ENCODE measurements around the gene ZBTB25. TPM values are rescaled to one million over a fixed set of nuclear protein-coding genes. Genes with fewer than 3 reads are reported as not detected.

Gene ZBTB25
- total RNA-seq, 6 experiments from 2014 or later = 5.7 to 8.2 (median 7.1) TPM

DNA sequence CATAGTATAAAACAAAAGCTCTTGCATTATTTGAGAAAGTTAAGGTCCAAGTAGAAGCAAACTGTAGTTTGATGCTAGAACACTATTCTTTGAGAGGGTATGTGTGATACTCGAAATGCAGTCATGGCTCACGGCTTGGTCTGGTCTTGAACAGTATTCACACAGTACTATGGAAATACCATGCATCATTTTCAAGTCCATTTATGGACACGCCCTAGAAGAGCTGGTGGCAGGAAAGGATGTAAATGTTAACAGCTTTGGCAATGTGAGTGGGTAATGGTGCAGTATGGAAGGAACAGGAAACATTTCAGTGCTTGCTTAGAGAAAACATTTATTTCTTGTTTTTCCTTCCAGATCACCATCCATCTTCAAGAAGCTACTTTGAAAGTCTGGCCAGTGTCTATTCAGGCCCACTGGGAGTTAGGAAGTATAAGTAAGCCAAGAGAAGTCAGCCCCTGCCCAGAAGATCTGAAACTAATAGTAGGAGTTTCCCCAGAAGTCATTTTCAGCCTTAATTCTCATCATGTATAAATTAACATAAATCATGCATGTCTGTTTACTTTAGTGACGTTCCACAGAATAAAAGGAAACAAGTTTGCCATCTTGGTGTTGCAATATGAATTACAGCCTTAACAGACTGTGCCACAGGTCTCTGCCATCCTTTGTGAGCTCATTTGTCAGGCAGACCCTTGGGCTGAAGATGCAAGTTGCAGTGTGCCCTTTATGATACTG, 44.1 kb downstream of the ZBTB25 start:
- no peaks in the 10 kb centered on the region for H3K9me3 Mint-ChIP-seq

DNA sequence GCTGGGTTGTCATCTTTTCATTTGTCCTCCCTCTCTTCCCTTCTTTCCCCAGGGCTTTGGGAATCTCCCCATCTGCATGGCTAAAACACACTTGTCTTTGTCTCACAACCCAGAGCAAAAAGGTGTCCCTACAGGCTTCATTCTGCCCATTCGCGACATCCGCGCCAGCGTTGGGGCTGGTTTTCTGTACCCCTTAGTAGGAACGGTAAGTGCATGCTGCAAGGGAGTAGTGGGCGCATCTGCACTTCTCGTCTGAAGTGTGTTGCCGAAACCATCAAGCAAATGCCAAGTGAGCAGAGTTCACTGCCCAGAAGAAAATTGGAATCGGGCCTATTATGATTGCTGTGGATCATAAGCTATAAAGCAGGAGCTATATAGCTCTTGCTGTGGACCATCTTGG, 49.0 kb downstream of the ZBTB25 start:
- DNase-seq = no peak
- Mint-ChIP-seq H3K27ac (no peak overlapping the region), H3K4me3 (no peak overlapping the region), H3K9me3 (no peaks in the 10 kb centered on the region), H3K36me3 (ENCODE audit: low read depth) (peaks cover 17% of the 10 kb centered on the region), H3K4me1 (ENCODE audit: low read depth) (no peaks in the 10 kb centered on the region), H3K27me3 (ENCODE audit: insufficient read depth) (no peaks in the 10 kb centered on the region)
- TF ChIP-seq, protein P1, sequence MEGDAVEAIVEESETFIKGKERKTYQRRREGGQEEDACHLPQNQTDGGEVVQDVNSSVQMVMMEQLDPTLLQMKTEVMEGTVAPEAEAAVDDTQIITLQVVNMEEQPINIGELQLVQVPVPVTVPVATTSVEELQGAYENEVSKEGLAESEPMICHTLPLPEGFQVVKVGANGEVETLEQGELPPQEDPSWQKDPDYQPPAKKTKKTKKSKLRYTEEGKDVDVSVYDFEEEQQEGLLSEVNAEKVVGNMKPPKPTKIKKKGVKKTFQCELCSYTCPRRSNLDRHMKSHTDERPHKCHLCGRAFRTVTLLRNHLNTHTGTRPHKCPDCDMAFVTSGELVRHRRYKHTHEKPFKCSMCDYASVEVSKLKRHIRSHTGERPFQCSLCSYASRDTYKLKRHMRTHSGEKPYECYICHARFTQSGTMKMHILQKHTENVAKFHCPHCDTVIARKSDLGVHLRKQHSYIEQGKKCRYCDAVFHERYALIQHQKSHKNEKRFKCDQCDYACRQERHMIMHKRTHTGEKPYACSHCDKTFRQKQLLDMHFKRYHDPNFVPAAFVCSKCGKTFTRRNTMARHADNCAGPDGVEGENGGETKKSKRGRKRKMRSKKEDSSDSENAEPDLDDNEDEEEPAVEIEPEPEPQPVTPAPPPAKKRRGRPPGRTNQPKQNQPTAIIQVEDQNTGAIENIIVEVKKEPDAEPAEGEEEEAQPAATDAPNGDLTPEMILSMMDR (IDR thresholded peaks at IDR 0.05) = no peak

More for the DNA sequence above, 44.1 kb downstream of the ZBTB25 start:
- Mint-ChIP-seq H3K27ac (no peak overlapping the region), H3K27me3 (ENCODE audit: insufficient read depth) (no peaks in the 10 kb centered on the region), H3K4me3 (no peak overlapping the region), H3K4me1 (ENCODE audit: low read depth) (peaks cover 5% of the 10 kb centered on the region; the same call in 1 of the 2 replicates), H3K36me3 (ENCODE audit: low read depth) (peaks cover 11% of the 10 kb centered on the region)
- DNase-seq = no peak
- TF ChIP-seq, protein P1 (IDR thresholded peaks at IDR 0.05) = no peak

DNA sequence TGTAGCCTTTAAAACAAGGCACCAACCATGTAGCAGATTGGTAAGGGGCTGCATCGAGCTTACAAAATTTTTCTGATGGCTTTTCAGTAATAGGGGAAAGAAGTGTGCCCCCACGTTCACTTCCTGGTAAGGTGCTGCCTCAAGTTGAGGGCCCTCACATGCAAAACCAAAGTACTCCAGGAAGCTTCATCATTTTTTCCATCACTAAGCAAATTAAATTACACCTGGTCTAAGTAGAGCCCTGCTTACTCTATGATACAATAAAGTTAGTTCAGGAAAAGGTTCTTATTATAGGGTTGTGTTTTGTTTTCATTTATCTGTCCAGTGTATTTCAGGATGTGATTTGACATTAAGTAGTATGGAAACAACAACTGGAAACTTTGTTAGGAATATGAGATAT, 53.4 kb downstream of the ZBTB25 start:
- Mint-ChIP-seq H3K4me1 (ENCODE audit: low read depth) (peaks cover 6% of the 10 kb centered on the region), H3K9me3 (no peaks in the 10 kb centered on the region), H3K27ac (no peak overlapping the region), H3K36me3 (ENCODE audit: low read depth) (peaks cover 12% of the 10 kb centered on the region), H3K4me3 (no peak overlapping the region), H3K27me3 (ENCODE audit: insufficient read depth) (no peaks in the 10 kb centered on the region)
- TF ChIP-seq, protein P1 (IDR thresholded peaks at IDR 0.05) = no peak
- no peak for DNase-seq

DNA sequence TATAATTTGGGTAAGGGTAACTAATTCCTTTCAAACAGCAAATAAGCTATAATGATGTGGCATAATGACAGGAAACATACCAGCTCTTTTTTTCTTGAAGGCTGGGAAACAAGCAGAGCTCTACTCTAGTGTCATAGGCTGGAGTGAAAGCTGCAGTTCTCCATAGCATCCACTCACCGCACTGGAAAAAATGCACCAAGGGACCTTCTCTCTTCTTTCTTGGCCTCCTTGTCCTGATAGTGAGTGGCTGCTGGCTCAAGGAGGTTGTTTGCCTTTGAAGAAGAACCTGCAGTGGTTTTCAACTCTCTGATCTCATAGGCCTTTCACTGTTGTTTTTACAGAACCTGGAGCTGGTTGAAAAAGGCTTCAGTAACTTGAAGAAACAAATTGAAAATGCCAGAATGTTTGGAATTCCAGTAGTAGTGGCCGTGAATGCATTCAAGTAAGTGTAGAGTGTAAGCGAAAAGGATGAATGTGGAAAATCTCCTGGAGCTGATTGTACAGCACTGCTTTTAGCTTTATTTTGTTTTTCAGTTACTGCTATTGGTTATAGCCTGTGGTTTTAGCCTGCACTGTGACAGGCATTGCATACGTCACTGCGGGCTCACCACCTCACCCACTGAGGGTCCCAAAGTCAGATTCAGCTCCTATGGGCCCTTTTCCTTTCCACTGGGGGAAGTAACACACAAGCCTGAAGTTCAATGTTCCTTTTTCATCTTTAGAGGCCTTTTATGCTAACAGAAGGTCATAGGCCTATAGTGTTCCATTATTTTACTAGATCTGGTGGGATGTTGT, 55.6 kb downstream of the ZBTB25 start:
- H3K9me3 Mint-ChIP-seq = no peaks in the 10 kb centered on the region
- no peaks in the 10 kb centered on the region for H3K27me3 Mint-ChIP-seq (ENCODE audit: insufficient read depth)
- H3K4me1 Mint-ChIP-seq (ENCODE audit: low read depth) = peaks cover 18% of the 10 kb centered on the region
- no peak overlapping the region for H3K4me3 Mint-ChIP-seq
- TF ChIP-seq, protein P1 (IDR thresholded peaks at IDR 0.05) = no peak
- no peak overlapping the region for H3K27ac Mint-ChIP-seq
- H3K36me3 Mint-ChIP-seq (ENCODE audit: low read depth) = peaks cover 18% of the 10 kb centered on the region
- DNase-seq = no peak

DNA sequence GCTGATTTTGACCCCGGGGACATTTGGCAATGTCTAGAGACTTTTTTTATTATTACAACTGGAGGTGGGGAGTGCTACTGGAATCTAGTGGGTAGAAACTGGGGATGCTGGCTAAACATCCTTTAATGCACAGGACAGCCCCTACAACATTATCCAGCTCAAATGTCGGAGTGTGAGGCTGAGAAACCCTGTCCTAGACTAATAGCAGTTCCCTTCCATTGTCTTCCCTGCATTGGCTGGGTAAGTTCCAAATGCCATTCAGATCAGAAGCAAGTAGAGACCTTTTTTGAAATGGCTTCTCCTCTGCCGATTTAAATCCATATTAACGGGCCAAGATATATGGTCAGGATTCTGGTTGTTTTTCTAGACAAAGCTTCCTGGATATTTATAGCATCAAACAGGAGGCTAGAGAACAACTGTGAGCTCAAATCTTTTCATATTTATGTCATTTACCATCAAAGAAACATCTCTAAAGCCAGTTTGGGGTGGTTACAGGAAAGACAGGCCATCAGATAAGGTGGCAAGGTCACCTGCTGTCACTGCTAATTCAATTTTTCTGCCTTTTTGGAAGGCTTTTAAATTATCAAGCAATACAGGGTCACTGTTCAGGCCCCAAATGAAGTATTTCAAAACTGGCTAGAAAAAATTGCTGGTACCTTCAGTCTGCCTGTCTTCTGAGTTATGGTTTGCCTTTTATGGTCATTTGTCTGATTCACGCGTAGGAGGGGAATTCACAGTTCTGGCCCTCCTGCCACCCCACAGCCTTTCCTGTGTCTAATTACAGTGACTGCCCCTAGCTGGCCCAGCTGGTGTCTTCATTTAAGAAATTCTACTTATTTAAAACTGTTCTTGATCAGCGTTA, 58.4 kb downstream of the ZBTB25 start:
- TF ChIP-seq, protein P1 (IDR thresholded peaks at IDR 0.05) = no peak
- H3K4me1 Mint-ChIP-seq (ENCODE audit: low read depth) = peaks cover 23% of the 10 kb centered on the region
- peaks cover 30% of the 10 kb centered on the region for H3K36me3 Mint-ChIP-seq (ENCODE audit: low read depth)
- H3K4me3 Mint-ChIP-seq = no peak overlapping the region
- DNase-seq = no peak
- no peaks in the 10 kb centered on the region for H3K27me3 Mint-ChIP-seq (ENCODE audit: insufficient read depth)
- peak overlapping the region; percentile 69 for H3K27ac Mint-ChIP-seq
- no peaks in the 10 kb centered on the region for H3K9me3 Mint-ChIP-seq
